OCI-M2 (cell line): ENCODE data around the gene RYR1.
"Not testable (repeated sequence)": the region's sequence is repeated elsewhere in the genome, so short reads cannot be mapped to it uniquely, and the experiment has no call there.

ENCODE experiments used
- DNase-seq: peaks from one replicate; lab custom pipeline; 2025; ENCODE audit not compliant: unreplicated experiment; lab: John Stamatoyannopoulos, UW

The RYR1 gene

DNA sequence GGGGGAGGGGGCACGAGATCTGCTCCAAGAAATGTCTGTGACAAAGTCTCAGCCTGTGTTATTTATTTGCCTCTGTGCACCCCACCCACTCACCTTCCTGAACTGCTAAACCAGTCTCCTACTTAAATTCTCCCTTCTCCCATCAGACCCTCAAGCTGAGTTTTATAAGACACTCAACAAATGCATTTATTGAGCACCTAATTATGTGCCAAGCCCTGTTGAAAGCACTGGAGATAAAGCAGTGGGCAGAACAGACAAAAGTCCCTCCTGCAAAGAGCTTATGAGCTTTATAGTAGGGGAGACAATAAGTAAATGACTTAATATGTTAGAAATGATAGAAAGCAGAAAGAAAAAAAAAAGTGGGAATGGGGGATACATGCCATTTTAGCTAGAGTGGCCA lies 34.0 kb upstream of the RYR1 start:
- no peak for DNase-seq

DNA sequence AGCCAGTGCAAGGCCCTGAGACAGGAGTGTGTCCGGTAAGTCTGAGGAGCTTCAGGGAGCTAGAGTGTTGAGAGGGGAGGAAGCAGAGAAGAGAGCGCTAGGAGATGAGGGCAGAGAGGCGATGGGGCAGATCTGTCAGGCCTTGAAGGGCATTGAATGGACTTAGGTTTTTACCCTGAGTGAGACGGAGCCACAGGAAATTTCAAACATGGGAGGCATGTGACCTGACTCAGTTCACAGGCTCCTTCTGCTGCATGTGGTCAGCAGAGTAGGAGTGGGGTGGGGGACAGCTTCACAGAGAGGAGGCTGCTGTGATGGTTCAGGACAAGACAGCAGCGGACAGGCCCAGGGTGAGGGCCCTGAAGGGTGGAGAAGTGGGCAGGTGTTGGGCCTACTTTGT lies 33.1 kb upstream of the RYR1 start:
- no peak for DNase-seq

DNA sequence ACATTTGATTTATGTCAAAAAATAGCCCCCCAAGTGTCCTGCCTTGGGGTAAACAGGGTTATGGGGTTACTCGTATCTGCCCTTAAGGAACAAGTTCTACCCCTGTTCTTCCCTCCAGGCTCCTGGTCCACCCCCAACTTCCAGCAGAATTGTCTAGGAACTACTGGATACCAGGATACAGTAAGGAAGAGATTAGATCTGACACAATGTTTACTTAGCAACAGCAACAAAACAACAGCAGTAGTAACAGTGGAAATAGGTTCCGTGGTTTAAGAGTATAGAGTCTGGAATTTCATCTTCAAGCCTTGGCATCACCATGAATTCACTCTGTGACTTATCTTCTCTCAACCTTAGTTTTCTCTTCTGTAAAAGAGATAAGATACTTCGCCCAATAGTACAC lies 32.3 kb upstream of the RYR1 start:
- DNase-seq = no peak

DNA sequence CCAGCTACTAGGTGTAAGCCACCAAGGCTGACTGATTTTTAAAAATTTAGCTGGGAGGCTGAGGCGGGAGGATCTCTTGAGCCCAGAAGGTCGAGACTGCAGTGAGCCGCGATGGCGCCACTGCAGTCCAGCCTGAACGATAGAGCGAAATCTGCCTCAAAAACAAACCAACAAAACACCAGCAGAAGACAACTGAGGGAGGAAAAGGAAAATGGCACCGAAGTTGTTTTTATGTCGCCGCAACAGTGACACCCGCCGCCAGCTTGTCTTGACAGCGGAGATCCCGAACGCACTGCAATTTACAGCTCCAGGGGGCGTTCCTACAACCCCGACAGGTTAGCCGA lies 30.9 kb upstream of the RYR1 start:
- DNase-seq = no peak

DNA sequence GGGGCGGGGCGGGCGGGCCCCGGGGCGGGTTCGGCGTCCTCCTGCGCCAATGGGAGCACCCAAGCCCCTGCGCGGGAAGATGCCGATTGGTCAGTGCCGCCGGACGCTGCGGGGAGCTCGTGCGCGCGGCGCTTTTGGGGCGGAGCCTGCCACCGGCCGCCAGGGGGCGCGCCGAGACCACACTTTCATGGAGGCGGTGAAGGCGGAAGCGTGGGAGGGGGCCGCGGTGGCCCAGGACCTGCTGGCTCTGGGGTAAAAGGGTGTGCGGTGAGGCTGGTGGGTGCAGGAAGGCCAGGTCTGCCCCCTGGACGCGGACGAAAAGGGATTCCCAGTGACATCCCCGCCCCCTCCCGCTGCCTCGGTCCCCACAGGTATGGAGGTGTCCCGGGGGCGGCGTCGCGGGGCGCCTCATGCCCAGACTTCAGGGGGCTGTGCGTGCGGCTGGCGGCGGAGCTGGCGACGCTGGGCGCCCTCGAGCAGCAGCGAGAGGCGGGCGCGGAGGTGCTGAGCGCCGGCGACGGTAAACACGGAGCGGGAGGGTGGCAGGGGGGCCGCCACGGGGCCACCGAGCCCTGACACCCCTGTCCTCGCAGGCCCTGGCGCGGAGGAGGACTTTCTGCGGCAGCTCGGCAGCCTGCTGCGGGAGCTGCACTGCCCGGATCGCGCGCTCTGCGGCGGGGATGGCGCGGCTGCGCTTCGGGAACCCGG lies 30.4 kb upstream of the RYR1 start, which contains the start of gene FAM98C:
Gene FAM98C (plus strand): TSS at position 127 of the 708 bp plus-strand sequence. CDS start 61 bp downstream, at position 188.
- DNase-seq = peak; percentile 95

DNA sequence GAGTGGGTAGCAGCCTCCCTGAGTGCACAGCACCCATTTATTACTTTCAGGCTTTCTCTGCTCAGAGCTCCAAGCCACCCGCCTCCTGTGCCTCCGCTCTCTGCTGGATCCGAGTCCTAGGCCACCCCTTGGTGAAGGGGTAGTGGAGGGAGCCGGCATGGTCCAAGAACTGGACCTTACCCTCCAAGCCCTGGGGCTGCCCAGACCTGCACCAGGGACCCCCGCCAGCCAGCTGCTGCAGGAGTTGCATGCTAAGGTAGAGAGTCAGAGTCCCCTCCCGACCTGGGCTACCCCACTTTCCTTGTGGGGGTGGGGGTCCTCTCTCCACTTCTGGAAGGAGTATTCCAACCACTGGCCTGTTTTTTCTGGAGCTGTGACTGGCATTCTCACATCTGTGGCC lies 28.6 kb upstream of the RYR1 start:
- DNase-seq = no peak

DNA sequence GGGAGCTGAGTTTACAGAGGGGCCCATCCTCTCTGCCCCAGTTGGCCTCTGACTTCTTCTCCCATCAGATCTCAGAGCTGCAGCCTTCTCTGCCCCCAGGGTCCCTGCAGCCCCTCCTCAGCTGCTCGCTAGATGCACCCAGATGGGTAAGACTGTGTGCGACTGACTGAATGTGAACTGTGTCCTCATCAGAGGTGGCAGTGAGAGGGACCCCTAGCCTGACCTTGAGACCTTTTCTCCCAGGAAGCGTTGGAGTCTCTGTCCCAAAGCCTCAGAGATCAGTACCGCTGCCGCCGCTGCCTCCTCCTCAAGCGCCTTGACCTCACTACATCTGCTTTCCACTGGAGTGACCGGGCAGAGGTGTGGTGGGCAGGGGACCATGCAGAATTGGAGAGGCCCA lies 28.2 kb upstream of the RYR1 start:
- DNase-seq = no peak

DNA sequence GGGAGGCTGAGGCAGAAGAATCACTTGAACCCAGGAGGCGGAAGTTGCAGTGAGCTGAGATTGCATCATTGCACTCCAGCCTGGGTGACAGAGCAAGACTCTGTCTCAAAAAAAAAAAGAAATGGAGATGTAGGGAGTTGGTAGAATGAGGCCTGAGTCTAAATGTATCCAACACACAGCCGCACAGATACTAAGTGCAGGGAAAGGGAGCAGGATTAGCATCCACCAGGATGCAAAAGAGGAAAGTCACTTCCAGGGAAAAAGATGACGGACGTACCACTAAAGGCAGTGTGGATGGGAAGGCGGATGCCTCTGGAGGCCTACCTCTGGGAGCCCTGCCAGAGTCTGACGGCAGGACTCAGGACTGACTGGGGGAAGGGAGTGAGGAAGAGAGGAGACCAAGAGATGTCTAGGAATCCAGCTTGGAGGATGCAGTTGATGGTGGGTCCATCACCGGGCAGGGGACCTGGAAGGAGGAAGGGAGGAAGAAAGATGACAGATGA lies 23.8 kb upstream of the RYR1 start:
- DNase-seq = no peak

DNA sequence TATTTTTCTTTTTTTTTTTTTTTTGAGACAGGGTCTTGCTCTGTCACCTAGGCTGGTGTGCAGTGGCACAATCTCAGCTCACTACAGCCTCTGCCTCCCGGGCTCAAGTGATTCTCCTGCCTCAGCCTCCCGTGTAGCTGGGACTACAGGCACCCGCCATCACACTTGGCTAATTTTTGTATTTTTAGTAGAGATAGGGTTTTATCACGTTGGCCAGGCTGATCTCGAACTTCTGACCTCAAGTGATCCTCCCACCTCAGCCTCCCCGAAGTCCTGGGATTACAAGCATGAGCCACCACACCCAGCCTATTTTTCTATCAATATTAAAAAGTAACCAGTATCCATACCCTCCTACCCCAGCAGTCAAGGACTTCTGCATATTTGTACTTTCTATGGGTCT lies 23.1 kb upstream of the RYR1 start:
- not testable (repeated sequence) for DNase-seq

DNA sequence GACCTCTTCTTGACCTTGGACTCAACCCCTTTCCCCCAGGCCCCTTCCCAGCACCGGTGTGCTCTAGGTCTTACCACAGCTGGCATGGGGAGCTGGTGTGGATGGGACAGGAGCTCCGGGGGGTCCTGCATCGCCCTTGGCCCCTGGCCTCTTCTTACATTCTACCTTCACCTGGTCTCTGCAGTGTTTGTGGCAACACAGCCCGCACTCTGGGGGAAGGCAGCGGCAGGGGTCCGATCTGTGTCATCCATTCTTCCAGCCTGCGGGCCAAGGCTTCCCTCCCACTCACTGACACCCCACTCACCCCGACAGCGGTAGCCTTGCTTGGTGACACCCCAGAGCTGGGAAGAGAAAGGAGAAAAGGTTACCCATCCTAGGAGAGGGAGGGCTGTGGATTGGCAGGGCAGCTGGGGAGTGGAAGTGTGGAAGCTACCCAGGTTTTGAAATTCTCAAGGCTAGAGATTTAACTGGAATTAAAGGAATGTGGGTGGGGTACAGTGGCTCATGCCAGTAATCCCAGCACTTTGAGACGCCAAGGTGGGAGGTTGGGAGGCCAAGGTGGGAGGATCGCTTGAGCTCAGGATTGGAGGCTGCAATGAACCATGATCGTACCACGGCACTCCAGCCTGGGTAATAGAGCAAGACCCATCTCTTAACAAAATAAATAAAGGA lies 22.3 kb upstream of the RYR1 start:
- no peak for DNase-seq

DNA sequence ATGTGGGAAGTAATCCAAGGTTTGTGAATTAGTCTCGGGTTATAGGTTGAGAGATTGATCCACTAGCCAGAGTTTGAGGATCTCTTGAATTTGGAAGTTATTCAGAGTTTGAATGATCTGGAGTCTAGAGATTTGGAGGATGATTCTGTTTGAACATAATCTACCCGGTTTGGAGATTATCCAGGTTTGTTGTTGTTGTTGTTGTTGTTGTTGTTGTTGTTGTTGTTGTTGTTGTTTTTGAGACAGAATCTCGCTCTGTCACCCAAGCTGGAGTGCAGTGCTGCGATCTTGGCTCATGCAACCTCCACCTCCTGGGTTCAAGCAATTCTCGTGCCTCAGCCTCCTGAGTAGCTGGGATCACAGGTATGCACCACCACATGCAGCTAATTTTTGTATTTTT lies 21.6 kb upstream of the RYR1 start:
- DNase-seq = not testable (repeated sequence)

DNA sequence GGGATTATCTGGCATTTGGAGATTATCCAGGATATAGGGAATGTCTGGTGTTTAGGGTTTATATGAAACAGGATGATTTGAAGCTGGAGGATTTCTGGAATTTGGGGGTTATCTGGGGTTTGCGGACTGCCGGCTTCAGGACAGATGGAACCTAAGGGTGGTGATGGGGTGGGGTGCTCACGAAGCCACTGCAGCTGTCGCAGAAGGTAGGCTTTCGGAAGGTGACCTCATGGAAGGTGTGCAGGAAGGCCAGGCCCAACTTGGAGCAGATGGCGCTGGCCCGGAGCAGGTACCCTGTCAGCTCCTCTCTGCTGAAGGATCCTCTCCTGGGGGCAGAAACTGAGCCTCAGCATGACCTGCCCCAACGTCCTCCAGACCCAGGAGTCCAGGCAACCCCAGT lies 21.0 kb upstream of the RYR1 start:
- DNase-seq = no peak

DNA sequence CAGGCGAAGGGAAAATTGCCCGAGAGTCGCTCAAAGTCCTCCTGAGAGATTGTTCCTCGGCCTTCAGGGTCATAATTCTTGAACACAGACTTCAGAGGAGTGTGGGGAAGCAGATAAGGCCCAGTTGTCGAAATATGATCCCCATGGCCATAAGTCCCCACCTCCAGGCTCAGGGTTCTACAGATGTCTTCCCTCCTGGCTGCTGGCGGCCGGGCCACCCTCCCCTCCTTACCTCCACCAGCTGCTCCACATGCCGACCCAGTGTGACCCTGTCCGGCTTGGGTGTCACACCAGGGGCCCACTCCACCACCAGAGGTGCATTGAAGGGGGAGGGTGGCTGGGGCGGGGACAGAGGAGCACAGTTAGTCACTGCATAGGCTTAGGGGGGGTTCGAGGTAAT lies 20.5 kb upstream of the RYR1 start:
- DNase-seq = peak; percentile 95

DNA sequence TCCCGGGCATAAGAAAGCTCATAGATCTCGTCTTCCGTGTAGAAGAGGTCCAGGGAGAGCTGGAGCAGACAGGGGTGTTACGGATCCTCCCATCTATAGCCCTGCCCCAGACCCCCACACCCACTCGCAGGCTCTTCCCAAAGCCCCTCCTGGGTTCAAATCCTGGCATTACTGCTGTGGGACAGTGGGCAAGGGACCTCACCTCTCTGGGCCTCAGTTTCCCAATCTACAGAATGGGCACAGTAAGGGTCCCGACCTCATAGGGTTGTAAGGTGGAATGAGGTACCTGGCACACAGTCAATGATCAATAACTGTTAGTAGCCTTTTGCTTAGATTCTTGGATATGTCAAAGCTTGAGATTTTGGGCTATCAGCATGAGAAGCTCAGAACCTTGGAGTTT lies 20.1 kb upstream of the RYR1 start:
- no peak for DNase-seq

DNA sequence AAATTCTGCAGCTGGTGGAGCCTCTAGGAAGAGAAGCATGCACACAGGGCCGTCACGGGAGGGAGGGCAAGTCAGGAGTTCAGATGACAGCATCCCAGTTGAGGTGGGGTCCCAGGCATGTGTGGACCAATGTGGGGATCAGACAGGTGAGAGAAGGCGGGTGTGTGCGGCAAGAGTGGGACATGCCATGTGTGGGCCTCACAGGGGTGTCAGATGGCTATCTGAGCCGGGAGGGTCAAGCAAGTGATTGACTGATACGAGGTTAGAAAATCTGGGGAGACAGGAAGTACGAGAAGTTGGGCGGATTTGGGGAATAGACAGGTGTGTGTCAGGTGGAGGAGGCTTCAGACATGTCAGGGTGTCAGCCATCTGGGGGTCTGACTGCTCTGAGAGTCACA lies 16.3 kb upstream of the RYR1 start:
- DNase-seq = no peak

DNA sequence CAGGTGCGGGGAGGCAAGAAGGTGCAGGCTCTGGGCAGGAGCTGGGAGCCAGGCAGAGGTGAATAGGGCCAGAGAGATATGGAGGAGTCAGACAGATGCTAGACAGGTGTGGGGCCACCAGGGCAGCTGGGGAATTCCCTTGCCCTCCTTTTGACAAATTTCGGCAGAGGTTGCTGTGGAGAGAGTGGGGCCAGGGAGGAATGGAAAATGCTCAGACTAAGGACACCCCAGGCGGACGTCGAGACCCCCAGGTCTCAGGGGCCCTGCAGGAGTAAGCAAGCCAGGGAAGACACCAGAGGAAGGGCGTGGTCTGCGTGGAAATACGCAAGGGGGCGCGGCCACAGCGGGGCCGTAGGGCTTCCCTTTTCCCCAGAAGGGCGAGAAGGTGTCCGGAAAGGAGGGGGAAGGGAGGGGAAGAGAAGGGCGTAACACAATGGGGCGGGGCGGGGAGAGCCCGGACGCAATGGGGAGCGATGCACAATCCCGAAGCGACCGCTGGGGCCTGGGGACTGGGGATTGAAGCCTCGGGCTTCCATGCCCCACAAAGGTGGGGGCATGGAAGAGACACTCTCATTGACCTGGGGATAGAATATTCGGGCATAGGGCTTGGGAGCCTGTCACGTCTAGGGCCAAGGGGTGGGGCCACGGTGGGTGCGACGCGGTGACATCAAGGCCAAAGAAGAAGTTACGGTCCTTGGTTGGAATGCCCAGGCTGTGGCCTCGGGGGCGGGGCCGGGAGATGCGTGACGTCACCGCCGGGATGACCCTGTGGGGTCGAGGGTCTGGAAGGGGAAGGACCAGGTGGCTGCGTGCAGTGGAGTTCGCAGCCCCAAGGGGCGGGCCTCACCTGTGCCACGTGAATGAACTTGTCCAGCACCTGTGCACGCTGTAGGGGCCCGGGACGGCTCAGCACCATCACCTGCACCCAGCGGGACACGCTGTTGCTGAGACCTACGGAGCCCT lies 15.7 kb upstream of the RYR1 start:
- no peak for DNase-seq

DNA sequence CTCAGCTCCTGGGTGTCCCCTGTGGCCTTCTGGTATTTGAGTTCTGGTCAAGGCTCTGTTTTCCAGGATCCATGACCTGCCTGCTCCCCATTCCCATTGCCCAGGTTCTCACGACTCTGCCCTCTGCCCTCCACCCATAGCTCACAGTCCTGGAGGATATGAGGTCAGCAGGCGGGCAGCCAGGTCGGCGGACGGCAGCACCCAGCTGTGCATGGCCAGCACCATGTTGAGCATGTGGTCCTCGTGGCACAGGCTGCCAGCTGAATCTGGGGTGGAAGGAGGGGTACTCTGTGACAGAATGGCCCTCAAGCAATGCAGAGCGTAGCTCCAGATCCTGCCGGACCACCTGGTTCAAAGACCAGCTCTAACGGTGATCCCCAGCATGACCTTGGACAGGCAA lies 12.6 kb upstream of the RYR1 start:
- DNase-seq = no peak

DNA sequence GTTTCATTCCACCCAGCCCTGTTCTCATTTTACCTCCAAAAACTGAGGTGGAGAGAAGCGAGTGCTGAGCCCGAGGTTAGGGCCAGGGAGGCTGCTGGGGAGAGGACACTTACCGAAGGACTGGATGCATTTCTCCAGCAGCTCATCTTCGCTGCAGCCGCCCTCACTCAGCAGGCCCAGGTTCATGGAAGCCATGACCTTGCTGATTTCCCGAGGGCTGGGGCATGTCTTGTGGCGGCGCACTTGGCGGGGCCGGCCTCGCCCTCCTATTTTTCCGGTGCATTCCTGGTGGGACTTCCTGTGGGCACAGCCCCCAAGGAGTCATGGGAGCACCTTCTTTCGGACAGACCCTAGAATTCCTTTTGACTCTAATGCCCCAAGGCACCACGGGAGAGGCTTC lies 11.6 kb upstream of the RYR1 start:
- no peak for DNase-seq

DNA sequence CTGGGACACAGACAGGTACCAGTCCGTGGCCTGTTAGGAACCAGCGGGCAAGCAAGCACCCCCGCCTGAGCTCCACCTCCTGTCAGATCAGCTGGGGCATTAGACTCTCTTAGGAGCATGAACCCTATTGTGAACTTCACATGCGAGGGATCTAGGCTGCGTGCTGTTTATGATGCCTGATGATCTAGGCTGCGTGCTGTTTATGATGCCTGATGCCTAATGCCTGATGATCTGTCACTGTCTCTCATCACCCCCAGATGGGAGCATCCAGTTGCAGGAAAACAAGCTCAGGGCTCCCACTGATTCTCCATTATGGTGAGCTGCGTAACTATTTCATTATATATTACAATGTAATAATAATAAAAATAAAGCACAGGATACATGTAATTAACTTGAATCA lies 11.1 kb upstream of the RYR1 start:
- no peak for DNase-seq

DNA sequence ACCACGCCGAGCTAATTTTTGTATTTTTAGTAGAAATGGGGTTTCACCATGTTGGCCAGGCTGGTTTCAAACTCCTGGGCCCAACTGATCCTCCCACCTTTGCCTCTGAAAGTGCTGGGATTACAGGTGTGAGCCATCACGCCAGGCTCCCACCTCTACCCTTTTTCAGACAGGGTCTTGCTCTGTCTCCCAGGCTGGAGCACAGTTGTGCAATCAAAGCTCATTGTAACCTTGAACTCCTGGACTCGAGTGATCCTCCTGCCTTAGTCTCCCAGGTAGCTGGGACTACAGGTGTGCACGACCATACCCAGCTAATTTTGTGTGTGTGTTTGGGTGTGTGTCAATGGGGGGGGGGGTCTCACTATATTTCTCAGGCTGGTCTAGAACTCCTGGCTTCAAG lies 9.2 kb upstream of the RYR1 start:
- no peak for DNase-seq

DNA sequence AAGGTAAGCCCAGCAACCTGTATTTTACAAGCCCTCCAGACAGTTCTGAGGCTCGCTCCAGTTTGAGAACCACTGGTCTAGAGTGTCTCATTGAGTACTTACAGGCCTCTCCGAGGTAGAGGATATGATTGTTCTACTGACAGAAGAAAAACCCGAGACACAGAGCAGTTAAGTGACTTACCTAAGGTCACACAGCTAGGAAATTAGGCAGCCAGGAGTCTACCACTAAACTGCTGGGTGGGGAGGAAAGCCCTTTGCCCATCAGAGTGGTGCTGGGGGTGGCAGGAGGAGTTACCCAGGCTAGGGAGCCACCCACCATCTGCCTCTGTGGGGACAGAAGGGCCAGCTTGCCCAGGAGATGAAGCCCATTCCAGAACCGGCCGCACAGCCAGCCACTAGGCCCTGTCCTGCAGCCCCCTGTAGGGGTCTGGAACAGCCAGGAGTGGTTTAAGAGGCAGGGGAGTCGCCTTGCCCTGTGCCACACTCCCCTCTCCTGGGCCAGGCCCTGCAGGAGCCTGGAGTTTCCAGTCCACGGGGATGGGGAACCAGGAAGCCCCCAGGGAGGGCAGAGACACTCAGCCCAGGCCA lies 8.2 kb upstream of the RYR1 start:
- no peak for DNase-seq
